Skeletal muscle cell (primary cell): ENCODE results near the gene GOLIM4.
"Not testable (repeated sequence)": the region's sequence is repeated elsewhere in the genome, so short reads cannot be mapped to it uniquely, and the experiment has no call there.

Experiments
- DNase-seq: peaks from one replicate; pipeline ENCODE4 v3.0.0-alpha.2; 2010; ENCODE audit warnings: low read depth
- H3K4me3 ChIP-seq: 2 replicates; pipeline ENCODE4 v1.5.1; 2011; ENCODE audit warnings: low read depth, mild to moderate bottlenecking, control low read depth, low read length, moderate library complexity

The GOLIM4 gene

GRCh38 chr3:168080499-168081170 lies 15.1 kb downstream of the GOLIM4 start:
- no peak overlapping the region for H3K4me3 ChIP-seq
- no peak for DNase-seq

GRCh38 chr3:168080022-168080421 lies 15.7 kb downstream of the GOLIM4 start:
- no peak for DNase-seq
- no peak overlapping the region for H3K4me3 ChIP-seq

DNA sequence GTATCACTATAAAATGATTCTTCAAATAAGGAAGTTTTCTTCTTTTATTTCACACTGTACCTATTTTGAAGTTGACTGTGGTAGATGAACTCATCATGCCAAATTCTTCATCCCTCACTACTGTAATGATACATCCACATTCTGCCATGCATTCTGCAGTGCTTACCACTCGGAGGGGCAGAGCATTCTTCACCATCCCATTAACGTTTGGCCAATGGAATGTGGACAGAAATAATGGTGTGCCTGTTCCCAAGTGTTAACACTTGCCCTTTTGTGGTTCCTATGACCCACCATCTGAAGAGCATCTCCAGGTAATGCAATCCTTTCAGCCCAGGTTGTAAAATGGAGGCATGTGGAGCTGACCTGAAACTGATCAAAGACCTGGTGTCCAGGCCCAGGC lies 18.6 kb downstream of the GOLIM4 start:
- H3K4me3 ChIP-seq = no peak overlapping the region
- no peak for DNase-seq

DNA sequence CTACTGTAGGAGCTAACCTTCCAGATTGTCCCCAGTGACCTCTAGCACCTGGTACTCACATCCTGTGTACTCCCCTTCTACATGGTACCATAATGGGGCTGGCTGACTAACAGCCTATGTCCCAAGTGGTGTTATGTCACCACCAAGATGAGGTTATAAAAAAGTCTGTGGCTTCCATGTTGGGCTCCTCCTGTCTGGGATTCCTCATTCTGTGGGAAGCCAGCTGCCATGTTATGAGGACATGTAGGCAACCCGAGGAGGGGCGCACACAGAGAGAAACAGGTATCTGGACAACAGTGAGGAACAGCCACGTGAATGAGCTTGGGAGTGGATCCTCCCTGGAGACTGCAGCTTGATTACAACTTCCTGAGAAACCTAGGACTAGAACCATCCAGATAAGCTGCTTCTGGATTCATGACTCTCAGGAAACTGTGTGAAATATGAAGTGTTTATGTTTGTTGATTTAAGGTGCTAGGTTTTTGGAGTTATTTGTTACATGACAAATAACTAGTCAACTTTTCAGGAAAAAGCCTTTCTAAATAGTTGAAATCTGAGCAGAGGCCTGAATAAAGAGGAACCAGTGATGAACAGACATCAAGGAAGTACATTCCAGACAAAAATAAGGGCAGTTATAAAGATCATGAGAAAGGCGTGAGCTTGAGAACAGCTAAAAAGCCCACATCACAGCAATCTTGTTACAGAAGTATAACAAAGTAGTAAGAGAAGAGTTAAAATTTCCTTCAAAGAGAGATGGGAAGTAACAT lies 21.7 kb downstream of the GOLIM4 start:
- no peak for DNase-seq
- no peak overlapping the region for H3K4me3 ChIP-seq

GRCh38 chr3:168072323-168072650 lies 23.4 kb downstream of the GOLIM4 start:
- no peak for DNase-seq
- no peak overlapping the region for H3K4me3 ChIP-seq

GRCh38 chr3:168071591-168072322 lies 24.0 kb downstream of the GOLIM4 start:
- DNase-seq = peak; percentile 52
- no peak overlapping the region for H3K4me3 ChIP-seq

GRCh38 chr3:168070919-168071318 lies 24.8 kb downstream of the GOLIM4 start:
- no peak for DNase-seq

DNA sequence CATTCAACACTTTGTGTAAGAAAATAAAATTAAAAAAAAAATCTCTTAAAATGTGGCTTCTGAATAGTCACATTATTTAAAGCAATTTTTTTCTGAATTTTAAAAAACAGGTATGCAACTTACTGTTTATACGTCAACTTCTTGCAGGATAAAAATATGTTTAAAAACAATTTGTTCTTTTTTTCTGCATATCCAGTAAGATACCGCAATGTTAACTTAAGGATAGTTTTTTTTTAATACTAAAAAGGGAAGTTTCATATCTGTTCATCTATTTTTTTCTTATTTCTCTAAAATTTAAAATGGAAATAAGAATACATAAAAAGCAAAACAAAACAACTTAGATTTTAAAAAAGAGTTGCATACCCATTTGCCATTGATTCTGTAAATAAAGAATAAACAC lies 27.4 kb downstream of the GOLIM4 start:
- no peak overlapping the region for H3K4me3 ChIP-seq
- no peak for DNase-seq

More at GRCh38 chr3:168070919-168071318, 24.8 kb downstream of the GOLIM4 start:
- no peak overlapping the region for H3K4me3 ChIP-seq

DNA sequence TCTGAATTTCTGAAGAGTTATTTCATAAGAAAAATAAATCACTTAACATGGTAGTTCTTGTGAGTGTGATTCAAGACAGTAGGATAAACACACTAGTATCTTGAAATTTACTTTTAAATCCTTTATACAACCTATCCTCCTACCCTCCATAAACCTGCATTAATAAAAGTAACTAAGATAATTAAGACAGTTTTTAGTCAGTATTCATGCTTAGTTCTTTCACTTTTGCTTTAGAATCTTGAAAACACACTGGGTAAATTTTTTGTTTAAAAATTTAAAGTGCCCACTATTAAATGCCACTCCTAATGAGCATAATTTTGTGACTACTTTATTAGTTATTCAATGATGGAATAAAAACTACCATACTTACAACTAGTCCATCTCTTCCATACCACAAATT lies 28.8 kb downstream of the GOLIM4 start:
- no peak for DNase-seq
- no peak overlapping the region for H3K4me3 ChIP-seq

DNA sequence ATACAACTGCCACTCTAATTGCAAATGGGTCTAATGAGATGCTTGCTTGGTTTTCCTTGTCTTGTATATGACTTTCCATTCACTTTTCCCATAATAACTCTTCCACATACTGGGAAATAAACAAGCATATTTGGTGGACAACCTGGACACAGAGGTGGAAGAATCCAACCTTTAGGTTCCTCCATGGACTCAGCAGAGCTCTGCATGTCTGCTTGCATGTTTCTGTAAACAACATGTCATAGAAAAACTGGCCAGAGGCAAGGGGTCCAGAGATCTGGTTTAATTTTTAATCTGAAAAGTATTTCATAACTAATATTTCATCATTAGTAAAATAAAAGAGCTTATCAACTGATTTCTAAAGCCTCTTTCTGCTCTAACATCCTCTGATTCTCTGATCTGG lies 30.2 kb downstream of the GOLIM4 start:
- DNase-seq = no peak
- H3K4me3 ChIP-seq = no peak overlapping the region

DNA sequence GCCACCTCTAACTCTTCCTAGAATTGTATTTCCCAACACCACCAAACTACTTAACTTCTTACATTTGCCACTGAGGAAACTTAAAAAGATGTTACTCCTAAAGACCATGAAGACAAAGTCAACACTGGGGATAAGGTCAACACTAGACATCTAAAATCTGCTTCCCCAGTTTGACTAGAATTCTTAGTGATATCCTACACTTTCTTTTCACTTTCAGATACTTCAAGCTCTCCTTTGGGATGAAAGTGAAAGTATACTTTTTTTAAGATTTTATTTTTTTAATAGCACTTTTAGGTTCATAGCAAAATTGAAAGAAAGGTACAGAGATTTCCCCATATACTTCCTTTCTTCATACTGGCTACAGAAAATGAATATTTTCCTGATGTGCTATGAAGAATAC lies 32.6 kb downstream of the GOLIM4 start:
- DNase-seq = no peak
- no peak overlapping the region for H3K4me3 ChIP-seq

DNA sequence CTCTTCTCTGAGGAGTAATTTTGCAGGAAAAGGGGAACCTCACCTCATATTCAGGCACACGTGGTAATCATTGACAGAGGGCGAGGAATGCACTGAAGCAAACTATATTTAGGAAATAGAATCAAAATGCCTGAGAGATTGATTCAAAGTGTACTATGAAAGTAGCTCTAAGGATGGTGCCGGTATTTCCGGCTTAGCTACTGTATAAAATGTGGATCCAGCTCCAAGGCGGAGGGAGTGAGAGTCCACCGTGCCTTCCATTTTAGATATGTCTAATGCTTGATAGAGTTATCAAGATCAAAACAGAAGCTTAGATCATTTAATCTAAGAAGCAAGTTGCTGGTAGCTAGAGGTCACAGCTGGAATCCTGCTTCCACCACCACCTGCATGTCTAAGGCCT lies 33.0 kb downstream of the GOLIM4 start:
- no peak overlapping the region for H3K4me3 ChIP-seq
- no peak for DNase-seq

DNA sequence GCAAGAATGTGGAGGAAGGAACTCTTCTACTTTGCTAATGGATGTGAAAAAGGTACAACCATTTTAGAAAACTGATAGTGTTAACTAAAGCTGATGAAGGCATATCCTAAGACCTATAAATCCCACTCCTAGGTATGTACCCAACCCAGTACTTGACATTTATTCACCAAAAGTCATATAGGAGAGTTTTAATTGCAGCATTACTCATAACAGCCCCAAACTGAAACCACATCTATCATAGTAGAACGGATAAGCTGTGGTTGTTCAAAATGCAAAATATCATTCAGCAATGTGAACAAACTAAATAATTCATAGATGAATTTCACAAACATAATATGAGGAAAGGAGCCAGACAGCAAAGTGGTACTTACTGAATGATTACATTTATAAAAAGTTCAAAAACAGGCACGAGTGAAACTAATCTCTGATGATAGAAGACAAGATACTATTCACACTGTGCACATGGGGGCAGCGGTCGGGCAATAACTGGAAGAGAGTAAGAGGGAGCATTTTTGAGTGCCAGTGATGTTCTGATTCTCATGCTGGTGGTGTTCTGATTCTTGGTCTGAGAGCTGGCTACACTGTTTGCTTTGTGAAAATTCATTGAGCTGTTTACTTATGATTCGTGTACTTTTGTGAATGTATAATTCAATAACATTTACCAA lies 34.3 kb downstream of the GOLIM4 start:
- no peak overlapping the region for H3K4me3 ChIP-seq

GRCh38 chr3:168060317-168060716 lies 35.4 kb downstream of the GOLIM4 start:
- H3K4me3 ChIP-seq = no peak overlapping the region
- no peak for DNase-seq

More for the DNA sequence above, 34.3 kb downstream of the GOLIM4 start:
- no peak for DNase-seq

- DNase-seq = no peak
- H3K4me3 ChIP-seq = no peak overlapping the region
These were observed 37.2 kb downstream of the GOLIM4 start for GRCh38 chr3:168058481-168058880.

DNA sequence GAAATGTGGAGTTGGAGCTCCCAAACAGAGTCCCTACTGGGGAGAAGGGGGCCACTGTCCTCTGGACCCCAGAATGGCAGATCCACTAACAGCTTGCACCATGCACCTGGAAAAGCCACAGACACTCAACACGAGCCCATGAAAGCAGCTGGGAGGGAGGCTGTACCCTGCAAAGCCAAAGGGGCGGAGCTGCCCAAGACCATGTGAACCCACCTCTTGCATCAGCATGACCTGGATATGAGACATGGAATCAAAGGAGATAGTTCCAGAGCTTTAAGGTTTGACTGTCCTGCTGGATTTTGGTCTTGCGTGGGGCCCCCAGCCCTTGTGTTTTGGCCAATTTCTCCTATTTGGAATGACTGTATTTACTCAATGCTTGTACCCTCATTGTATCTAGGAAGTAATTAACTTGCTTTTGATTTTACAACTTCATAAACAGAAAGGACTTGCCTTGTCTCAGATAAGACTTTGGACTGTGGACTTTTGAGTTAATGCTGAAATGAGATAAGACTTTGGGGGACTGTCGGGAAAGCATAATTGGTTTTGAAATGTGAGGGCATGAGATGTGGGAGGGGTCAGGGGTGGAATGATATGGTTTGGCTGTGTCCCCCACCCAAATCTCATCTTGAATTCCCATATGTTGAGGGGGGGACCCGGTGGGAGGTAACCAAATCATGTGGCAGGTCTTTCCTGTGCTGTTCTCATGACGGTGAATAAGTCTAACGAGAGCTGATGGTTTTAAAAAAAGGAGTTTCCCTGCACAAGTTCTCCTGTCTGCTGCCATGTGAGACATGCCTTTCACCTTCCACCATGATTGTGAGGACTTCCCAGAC lies 39.1 kb downstream of the GOLIM4 start:
- DNase-seq, H3K4me3 ChIP-seq: not testable (repeated sequence)

DNA sequence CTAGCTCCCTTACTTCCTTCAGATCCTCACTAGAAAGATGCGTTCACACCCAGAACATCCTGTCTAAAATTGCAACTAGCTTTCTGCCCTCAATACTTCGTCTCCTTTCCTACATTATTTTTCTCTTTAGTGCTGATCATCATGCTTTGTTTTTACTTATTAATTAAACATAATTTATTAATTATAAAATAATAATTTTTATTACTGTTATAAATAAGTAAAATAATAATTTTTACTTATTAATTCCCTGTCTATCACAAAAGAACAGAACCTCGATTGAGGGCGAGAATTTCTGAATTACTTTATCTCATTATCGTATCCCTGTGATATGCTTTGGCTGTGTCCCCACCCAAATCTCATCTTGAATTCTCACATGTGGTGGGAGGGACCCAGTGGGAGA lies 41.3 kb downstream of the GOLIM4 start:
- DNase-seq = no peak

GRCh38 chr3:168053115-168053514 lies 42.6 kb downstream of the GOLIM4 start:
- no peak overlapping the region for H3K4me3 ChIP-seq
- DNase-seq = no peak

More for the DNA sequence above, 41.3 kb downstream of the GOLIM4 start:
- no peak overlapping the region for H3K4me3 ChIP-seq

- no peak for DNase-seq
- H3K4me3 ChIP-seq = no peak overlapping the region
These were observed 43.2 kb downstream of the GOLIM4 start for GRCh38 chr3:168052515-168052914.
